PC-3 (cell line): ENCODE measurements around the gene BCL2L11.

ENCODE experiments used
- CTCF ChIP-seq: fragments of 300-600 bp; sonication (generic); conservative IDR thresholded peaks from 2 replicates; pipeline ENCODE4 v1.5.1; 2017; ENCODE audit warnings: antibody characterized with exemption, low read depth, mild to moderate bottlenecking, low read length
- EZH2phosphoT487 ChIP-seq: fragments of 300-600 bp; sonication (generic); IDR thresholded peaks from 2 replicates; pipeline ENCODE4 v1.6.1; 2018; ENCODE audit warnings: mild to moderate bottlenecking, antibody characterized with exemption, low read length, borderline replicate concordance

- TF ChIP-seq CTCF = no peak
- no peak for TF ChIP-seq EZH2phosphoT487
These were observed 78.0 kb downstream of the BCL2L11 start for GRCh38 chr2:111198701-111199100.
